HEK293 (cell line): ENCODE data around the gene TPO.

ENCODE experiments used
- REST ChIP-seq: fragments of 450-650 bp; formaldehyde crosslinking; IDR thresholded peaks from 2 replicates; pipeline ENCODE4 v1.5.1; 2016; ENCODE audit warnings: missing biosample characterization, missing genetic modification characterization
- SALL2 ChIP-seq: fragments of 450-650 bp; formaldehyde crosslinking; IDR thresholded peaks from 2 replicates; pipeline ENCODE4 v1.5.0; 2017; ENCODE audit warnings: missing biosample characterization, mild to moderate bottlenecking, missing genetic modification characterization, borderline replicate concordance
- ZBTB6 ChIP-seq: fragments of 450-650 bp; formaldehyde crosslinking; IDR thresholded peaks from 2 replicates; pipeline ENCODE4 v1.5.1; 2017; ENCODE audit warnings: missing biosample characterization, missing genetic modification characterization
- ZNF174 ChIP-seq: fragments of 450-650 bp; formaldehyde crosslinking; IDR thresholded peaks from 2 replicates; pipeline ENCODE4 v1.5.0; 2017; ENCODE audit warnings: missing biosample characterization, mild to moderate bottlenecking, missing genetic modification characterization
- ZNF239 ChIP-seq: fragments of 450-650 bp; formaldehyde crosslinking; IDR thresholded peaks from 2 replicates; pipeline ENCODE4 v1.5.1; 2016; ENCODE audit warnings: missing biosample characterization, missing genetic modification characterization
- ZNF514 ChIP-seq: fragments of 450-650 bp; formaldehyde crosslinking; IDR thresholded peaks from 2 replicates; pipeline ENCODE4 v1.5.1; 2016; ENCODE audit warnings: missing biosample characterization, missing genetic modification characterization
- ZNF521 ChIP-seq: fragments of 450-650 bp; formaldehyde crosslinking; IDR thresholded peaks from 2 replicates; pipeline ENCODE4 v1.5.1; 2017; ENCODE audit warnings: missing biosample characterization, mild to moderate bottlenecking, missing genetic modification characterization
- ZNF830 ChIP-seq: fragments of 450-650 bp; IDR thresholded peaks from 2 replicates; pipeline ENCODE4 v1.5.0; 2018; ENCODE audit warnings: missing biosample characterization, missing genetic modification characterization, low read depth, mild to moderate bottlenecking, moderate library complexity
- TF ChIP-seq, protein P1 (sequence below): fragments of 450-650 bp; formaldehyde crosslinking; IDR thresholded peaks from 2 replicates; pipeline ENCODE4 v1.5.1; 2016; ENCODE audit warnings: missing biosample characterization, missing genetic modification characterization
- TF ChIP-seq, protein P2 (sequence below): fragments of 450-650 bp; formaldehyde crosslinking; optimal IDR thresholded peaks from 2 replicates; pipeline ENCODE3; 2016; ENCODE audit warnings: missing biosample characterization, mild to moderate bottlenecking, missing genetic modification characterization
- TF ChIP-seq, protein P3 (sequence below): fragments of 450-650 bp; IDR thresholded peaks from 2 replicates; pipeline ENCODE4 v1.5.1; 2018; ENCODE audit warnings: missing biosample characterization, missing genetic modification characterization

- TF ChIP-seq, protein P1, sequence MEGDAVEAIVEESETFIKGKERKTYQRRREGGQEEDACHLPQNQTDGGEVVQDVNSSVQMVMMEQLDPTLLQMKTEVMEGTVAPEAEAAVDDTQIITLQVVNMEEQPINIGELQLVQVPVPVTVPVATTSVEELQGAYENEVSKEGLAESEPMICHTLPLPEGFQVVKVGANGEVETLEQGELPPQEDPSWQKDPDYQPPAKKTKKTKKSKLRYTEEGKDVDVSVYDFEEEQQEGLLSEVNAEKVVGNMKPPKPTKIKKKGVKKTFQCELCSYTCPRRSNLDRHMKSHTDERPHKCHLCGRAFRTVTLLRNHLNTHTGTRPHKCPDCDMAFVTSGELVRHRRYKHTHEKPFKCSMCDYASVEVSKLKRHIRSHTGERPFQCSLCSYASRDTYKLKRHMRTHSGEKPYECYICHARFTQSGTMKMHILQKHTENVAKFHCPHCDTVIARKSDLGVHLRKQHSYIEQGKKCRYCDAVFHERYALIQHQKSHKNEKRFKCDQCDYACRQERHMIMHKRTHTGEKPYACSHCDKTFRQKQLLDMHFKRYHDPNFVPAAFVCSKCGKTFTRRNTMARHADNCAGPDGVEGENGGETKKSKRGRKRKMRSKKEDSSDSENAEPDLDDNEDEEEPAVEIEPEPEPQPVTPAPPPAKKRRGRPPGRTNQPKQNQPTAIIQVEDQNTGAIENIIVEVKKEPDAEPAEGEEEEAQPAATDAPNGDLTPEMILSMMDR (tag by site-specific recombination), result no peak
- TF ChIP-seq, protein P2, sequence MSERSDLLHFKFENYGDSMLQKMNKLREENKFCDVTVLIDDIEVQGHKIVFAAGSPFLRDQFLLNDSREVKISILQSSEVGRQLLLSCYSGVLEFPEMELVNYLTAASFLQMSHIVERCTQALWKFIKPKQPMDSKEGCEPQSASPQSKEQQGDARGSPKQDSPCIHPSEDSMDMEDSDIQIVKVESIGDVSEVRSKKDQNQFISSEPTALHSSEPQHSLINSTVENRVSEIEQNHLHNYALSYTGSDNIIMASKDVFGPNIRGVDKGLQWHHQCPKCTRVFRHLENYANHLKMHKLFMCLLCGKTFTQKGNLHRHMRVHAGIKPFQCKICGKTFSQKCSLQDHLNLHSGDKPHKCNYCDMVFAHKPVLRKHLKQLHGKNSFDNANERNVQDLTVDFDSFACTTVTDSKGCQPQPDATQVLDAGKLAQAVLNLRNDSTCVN (tag by site-specific recombination), result no peak
- TF ChIP-seq, protein P3, sequence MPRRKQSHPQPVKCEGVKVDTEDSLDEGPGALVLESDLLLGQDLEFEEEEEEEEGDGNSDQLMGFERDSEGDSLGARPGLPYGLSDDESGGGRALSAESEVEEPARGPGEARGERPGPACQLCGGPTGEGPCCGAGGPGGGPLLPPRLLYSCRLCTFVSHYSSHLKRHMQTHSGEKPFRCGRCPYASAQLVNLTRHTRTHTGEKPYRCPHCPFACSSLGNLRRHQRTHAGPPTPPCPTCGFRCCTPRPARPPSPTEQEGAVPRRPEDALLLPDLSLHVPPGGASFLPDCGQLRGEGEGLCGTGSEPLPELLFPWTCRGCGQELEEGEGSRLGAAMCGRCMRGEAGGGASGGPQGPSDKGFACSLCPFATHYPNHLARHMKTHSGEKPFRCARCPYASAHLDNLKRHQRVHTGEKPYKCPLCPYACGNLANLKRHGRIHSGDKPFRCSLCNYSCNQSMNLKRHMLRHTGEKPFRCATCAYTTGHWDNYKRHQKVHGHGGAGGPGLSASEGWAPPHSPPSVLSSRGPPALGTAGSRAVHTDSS, result no peak
- TF ChIP-seq ZNF174 (tag by site-specific recombination), result no peak
- no peak for TF ChIP-seq ZNF239 (tag by site-specific recombination)
- TF ChIP-seq ZNF514 (tag by site-specific recombination), result no peak
- no peak for TF ChIP-seq ZNF830 (tag by site-specific recombination)
- no peak for TF ChIP-seq ZBTB6 (tag by site-specific recombination)
- no peak for TF ChIP-seq ZNF521 (tag by site-specific recombination)
- TF ChIP-seq SALL2 (tag by site-specific recombination), result no peak
- no peak for TF ChIP-seq REST (tag by site-specific recombination)
Observed at GRCh38 chr2:1571477-1572417, 158.5 kb downstream of the TPO start.
